B cell (primary cell): Measurements from ENCODE around the gene TIMM50. TPM values are rescaled to one million over a fixed set of nuclear protein-coding genes. Genes with fewer than 3 reads are reported as not detected.

ENCODE experiments used
- ATAC-seq: fragments of 200-7000 bp; cut with Tn5 transposase; one replicate; pipeline ENCODE4 v1.10.0; 2021; ENCODE audit warnings: low read depth, mild to moderate bottlenecking, moderate number of reproducible peaks, moderate library complexity
- CTCF ChIA-PET: fragments of 350-600 bp; sonication (Branson Sonifier 250); formaldehyde crosslinking; loops from one replicate; lab custom pipeline; 2021; ENCODE audit warnings: antibody characterized with exemption, inconsistent platforms; lab: Charles Lee
- POLR2A ChIA-PET: fragments of 350-600 bp; sonication (Branson Sonifier 250); formaldehyde crosslinking; loops from one replicate; lab custom pipeline; 2021; ENCODE audit warnings: antibody characterized with exemption; lab: Charles Lee
- DNase-seq: peaks from one replicate; pipeline ENCODE4 v3.0.0; 2013
- H2AFZ ChIP-seq: 2 replicates; pipeline ENCODE4 v1.6.1; 2012; ENCODE audit warnings: mild to moderate bottlenecking, low read depth, low read length; ENCODE audit not compliant: insufficient read depth, poor library complexity, severe bottlenecking
- H3K27ac ChIP-seq, 2 donors: 1 replicate in 1 of 2; 2 replicates in 1 of 2; pipeline ENCODE4 v1.5.1; 2012 to 2013; ENCODE audit warnings: low read length in 2 of 2, mild to moderate bottlenecking in 2 of 2, moderate library complexity in 1 of 2
- H3K27me3 ChIP-seq, 4 experiments: fragments of 200-600 bp in 1 of 4; sonication (generic) in 1 of 4; replicated peaks in 1 of 4; 1 replicate in 2 of 4; 2 replicates in 2 of 4; pipeline versions ENCODE4 v1.6.1 to v1.7.0; 2013 to 2016; ENCODE audit warnings: low read length in 3 of 4, mild to moderate bottlenecking in 2 of 4, mixed read lengths in 1 of 4, moderate library complexity in 1 of 4; ENCODE audit not compliant: insufficient read depth in 4 of 4, control insufficient read depth in 3 of 4; ENCODE audit errors: control extremely low read depth in 1 of 4
- H3K36me3 ChIP-seq, 2 experiments: replicated peaks in 1 of 2; 1 replicate in 1 of 2; 2 replicates in 1 of 2; pipeline versions ENCODE4 v1.6.1 to v1.7.1; 2013; ENCODE audit warnings: low read length in 1 of 2; ENCODE audit not compliant: insufficient read depth in 2 of 2, control insufficient read depth in 1 of 2; ENCODE audit errors: control extremely low read depth in 1 of 2, extremely low read depth in 1 of 2
- H3K4me1 ChIP-seq, 2 donors: fragments of 200-600 bp in 1 of 2; sonication (generic) in 1 of 2; 1 replicate in 1 of 2; 2 replicates in 1 of 2; pipeline versions ENCODE4 v1.5.1 to v1.6.1; 2013 to 2017; ENCODE audit warnings: low read length in 2 of 2; ENCODE audit not compliant: control insufficient read depth in 2 of 2, insufficient read depth in 2 of 2
- H3K4me2 ChIP-seq: replicated peaks from 2 replicates; pipeline ENCODE3; 2012; ENCODE audit warnings: mild to moderate bottlenecking, low read depth, low read length; ENCODE audit not compliant: poor library complexity, severe bottlenecking
- H3K4me3 ChIP-seq, 5 experiments: fragments of 200-600 bp in 1 of 5; sonication (generic) in 1 of 5; 1 replicate in 3 of 5; 2 replicates in 2 of 5; pipeline versions ENCODE4 v1.5.1 to v1.7.0; 2011 to 2016; ENCODE audit warnings: low read length in 4 of 5, mild to moderate bottlenecking in 4 of 5, low read depth in 2 of 5, control low read depth in 1 of 5, moderate library complexity in 1 of 5; ENCODE audit not compliant: insufficient read depth in 1 of 5; ENCODE audit errors: control extremely low read depth in 1 of 5, extremely low read depth in 1 of 5
- H3K79me2 ChIP-seq: fragments of 200-600 bp; sonication (generic); one replicate; pipeline ENCODE4 v1.6.0; 2016; ENCODE audit warnings: low read length; ENCODE audit not compliant: control insufficient read depth, insufficient read depth
- H3K9ac ChIP-seq: fragments of 200-600 bp; sonication (generic); 2 replicates; pipeline ENCODE4 v1.6.1; 2017; ENCODE audit warnings: mild to moderate bottlenecking, low read length, moderate library complexity
- H3K9me3 ChIP-seq, 3 donors: one replicate each; pipeline versions ENCODE4 v1.6.1 to v1.7.1; 2013; ENCODE audit warnings: low read length in 2 of 3; ENCODE audit not compliant: control insufficient read depth in 2 of 3, insufficient read depth in 1 of 3; ENCODE audit errors: control extremely low read depth in 1 of 3
- H4K20me1 ChIP-seq: 2 replicates; pipeline ENCODE4 v1.6.0; 2012; ENCODE audit warnings: mild to moderate bottlenecking, low read length; ENCODE audit not compliant: insufficient read depth, control insufficient read depth, poor library complexity, severe bottlenecking
- H3K27ac Mint-ChIP-seq: one replicate; pipeline ENCODE4 v1.8.0; 2021; ENCODE audit warnings: mixed read lengths
- H3K27me3 Mint-ChIP-seq: one replicate; pipeline ENCODE4 v1.8.0; 2021; ENCODE audit warnings: mixed read lengths
- H3K4me1 Mint-ChIP-seq: one replicate; pipeline ENCODE4 v1.8.0; 2021; ENCODE audit warnings: mixed read lengths
- H3K4me3 Mint-ChIP-seq: one replicate; pipeline ENCODE4 v1.8.0; 2021; ENCODE audit warnings: mixed read lengths
- H3K9me3 Mint-ChIP-seq: one replicate; pipeline ENCODE4 v1.8.0; 2022; ENCODE audit warnings: mixed read lengths; ENCODE audit not compliant: insufficient read depth
- EZH2 ChIP-seq: IDR thresholded peaks from 2 replicates; pipeline ENCODE4 v1.6.1; 2012; ENCODE audit warnings: borderline replicate concordance, low read depth, mild to moderate bottlenecking, moderate library complexity, low read length; ENCODE audit not compliant: insufficient read depth, poor library complexity, severe bottlenecking
- WGBS: methylation state at CpG from one replicate; pipeline ENCODE4 v1.1.5; 2013; ENCODE audit warnings: missing lambda C conversion rate; ENCODE audit not compliant: insufficient coverage; 5-methylcytosine and 5-hydroxymethylcytosine counted together
- intact Hi-C: fragments of 100-400 bp; cut with micrococcal nuclease; formaldehyde crosslinking; loops from one replicate; pipeline ENCODE4 v1.10.0; 2022
- polyA plus RNA-seq: library from polyadenylated mRNA; depleted of rRNA; stranded (reverse); fragments of >200 nt; gene quantifications from 2 replicates; pipeline ENCODE4 v1.2.3, GENCODE V29; 2012
- total RNA-seq, 2 donors: library from RNA; stranded (reverse); fragments of 120-200 nt in 1 of 2; gene quantifications; 1 replicate in 1 of 2; 2 replicates in 1 of 2; pipeline versions ENCODE4 v1.2.3 to v1.2.4, GENCODE V29; 2013 to 2022
- TF ChIP-seq, protein P1 (sequence below): fragments of 200-600 bp; IDR thresholded peaks from one replicate; pipeline ENCODE4 v1.8.0; 2022; ENCODE audit warnings: antibody characterized with exemption, mild to moderate bottlenecking

Gene TIMM50
- total and polyA plus RNA-seq, 2 donors (not counting 1 experiment from before 2014, with no cell fraction given): 25.7 to 55.3 TPM

DNA sequence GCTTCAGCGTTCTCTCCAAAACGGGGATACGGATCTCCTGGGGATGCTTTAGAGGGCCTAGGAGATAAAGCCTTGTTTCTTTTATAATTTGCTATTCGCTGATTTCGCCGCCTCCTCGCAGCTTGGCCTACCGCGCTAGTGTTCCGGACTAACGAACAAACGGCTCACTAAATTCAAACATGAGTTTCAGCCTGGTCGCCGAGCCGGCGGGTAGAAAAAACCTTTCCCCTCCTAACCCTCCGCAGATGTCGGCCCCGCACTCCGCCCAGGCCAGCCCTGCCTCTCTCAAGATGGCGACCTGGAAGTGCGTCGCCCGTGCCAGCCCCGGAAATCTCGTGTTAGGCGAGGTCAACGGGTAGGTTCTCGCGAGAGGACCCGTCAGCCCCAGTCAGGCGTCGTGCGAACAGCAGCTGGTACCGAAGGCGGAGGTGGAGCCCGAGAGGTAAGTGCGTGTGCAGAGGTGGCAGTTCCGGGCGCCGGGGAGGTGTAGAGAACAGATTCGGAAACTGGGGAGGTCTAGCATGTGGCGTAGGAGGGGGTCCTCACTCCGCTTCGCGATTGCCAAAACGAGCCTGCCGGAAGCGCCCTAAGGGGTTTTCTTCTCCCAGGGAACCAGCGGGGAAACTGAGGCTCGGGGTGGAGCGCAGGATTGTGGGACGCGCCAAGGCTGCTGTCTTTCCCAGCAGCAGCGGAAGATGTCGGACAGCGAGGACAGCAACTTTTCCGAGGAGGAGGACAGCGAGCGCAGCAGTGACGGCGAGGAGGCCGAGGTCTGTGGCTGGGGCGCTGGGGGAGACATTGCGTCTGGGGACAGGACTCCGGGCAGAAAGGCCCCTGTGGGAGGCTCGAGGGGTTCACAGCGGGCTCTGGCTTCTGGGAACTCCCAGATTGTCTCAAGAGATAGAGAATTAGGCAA lies 35.2 kb upstream of the TIMM50 start, which contains the start of gene SUPT5H:
Gene SUPT5H (plus strand): TSS at position 387 of the 916 bp plus-strand sequence. CDS start 309 bp downstream, at position 696.
- Histone ChIP-seq H3K4me1 (peaks cover 42 to 56% of the 10 kb centered on the region in 2 donors), H4K20me1 (peaks cover 38% of the 10 kb centered on the region), H3K27ac (peak within 1 kb of the TSS; percentile 91 to 95), H3K27me3 (no peaks in the 10 kb centered on the region), H3K36me3 (peaks cover 0 to 4% of the 10 kb centered on the region in 2 experiments), H3K9me3 (no peaks in the 10 kb centered on the region), H2AFZ (peak within 1 kb of the TSS; percentile 80), H3K9ac (peak within 1 kb of the TSS; percentile 98), H3K4me2 (peak within 1 kb of the TSS; percentile 96), H3K4me3 (peak within 1 kb of the TSS; percentile 69 to 98 (median 95)), H3K79me2 (peaks cover 58% of the 10 kb centered on the region)
- Mint-ChIP-seq H3K4me1 (peaks cover 58% of the 10 kb centered on the region), H3K4me3 (peak within 1 kb of the TSS; percentile 97), H3K27ac (peak within 1 kb of the TSS; percentile 97), H3K27me3 (no peaks in the 10 kb centered on the region), H3K9me3 (no peaks in the 10 kb centered on the region)
- ATAC-seq (peak; percentile 94), DNase-seq (peak; percentile 99)
- ChIA-PET POLR2A (interaction anchor here (0.6 to 3.5 kb wide), 12 partner anchors 8 to 1202 kb away, joined by 3 to 42 read pairs (median 4); partner anchors contain the start of genes MED29, PAF1, RPS16 and TIMM50), CTCF (interaction anchor here (0.7 to 2.4 kb wide), 6 partner anchors 10 to 222 kb away, joined by 3 to 9 read pairs (median 3); partner anchors contain the start of gene RPS16)
- under 1% methylated on average over 65 of the region's 68 CpGs for WGBS
- TF ChIP-seq, protein P1, sequence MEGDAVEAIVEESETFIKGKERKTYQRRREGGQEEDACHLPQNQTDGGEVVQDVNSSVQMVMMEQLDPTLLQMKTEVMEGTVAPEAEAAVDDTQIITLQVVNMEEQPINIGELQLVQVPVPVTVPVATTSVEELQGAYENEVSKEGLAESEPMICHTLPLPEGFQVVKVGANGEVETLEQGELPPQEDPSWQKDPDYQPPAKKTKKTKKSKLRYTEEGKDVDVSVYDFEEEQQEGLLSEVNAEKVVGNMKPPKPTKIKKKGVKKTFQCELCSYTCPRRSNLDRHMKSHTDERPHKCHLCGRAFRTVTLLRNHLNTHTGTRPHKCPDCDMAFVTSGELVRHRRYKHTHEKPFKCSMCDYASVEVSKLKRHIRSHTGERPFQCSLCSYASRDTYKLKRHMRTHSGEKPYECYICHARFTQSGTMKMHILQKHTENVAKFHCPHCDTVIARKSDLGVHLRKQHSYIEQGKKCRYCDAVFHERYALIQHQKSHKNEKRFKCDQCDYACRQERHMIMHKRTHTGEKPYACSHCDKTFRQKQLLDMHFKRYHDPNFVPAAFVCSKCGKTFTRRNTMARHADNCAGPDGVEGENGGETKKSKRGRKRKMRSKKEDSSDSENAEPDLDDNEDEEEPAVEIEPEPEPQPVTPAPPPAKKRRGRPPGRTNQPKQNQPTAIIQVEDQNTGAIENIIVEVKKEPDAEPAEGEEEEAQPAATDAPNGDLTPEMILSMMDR: no peak
- TF ChIP-seq EZH2: no peak
- intact Hi-C loops: loop anchor here (1.0 to 10.0 kb wide), 10 partner anchors 9 to 389 kb away; partner anchors contain the start of genes DYRK1B, EID2, EID2B and MED29
